NCI-H524 treated with DMSO at 0.1 percent for 48 hours (cell line): ENCODE measurements around the gene ENTR1.

Experiments
- DNase-seq: peaks from one replicate; lab custom pipeline; 2025; lab: John Stamatoyannopoulos, UW

The ENTR1 gene

GRCh38 chr9:136397643-136398042, 12.8 kb downstream of the ENTR1 start:
- DNase-seq: no peak

- no peak for DNase-seq
Observed at GRCh38 chr9:136396219-136396515, 14.2 kb downstream of the ENTR1 start.

GRCh38 chr9:136395345-136396218, 14.8 kb downstream of the ENTR1 start:
- DNase-seq: no peak

- DNase-seq: no peak
Observed at GRCh38 chr9:136395020-136395340, 15.4 kb downstream of the ENTR1 start.

- DNase-seq: no peak
Observed at GRCh38 chr9:136394312-136395019, 15.9 kb downstream of the ENTR1 start.

- no peak for DNase-seq
Observed at GRCh38 chr9:136393531-136393930, 16.9 kb downstream of the ENTR1 start.

GRCh38 chr9:136392538-136393449, 17.6 kb downstream of the ENTR1 start:
- no peak for DNase-seq

- DNase-seq: no peak
Observed at GRCh38 chr9:136391737-136392537, 18.5 kb downstream of the ENTR1 start.

- no peak for DNase-seq
Observed at GRCh38 chr9:136389396-136389795, 21.0 kb downstream of the ENTR1 start.

GRCh38 chr9:136387217-136387616, 23.2 kb downstream of the ENTR1 start:
- no peak for DNase-seq

GRCh38 chr9:136386018-136386417, 24.4 kb downstream of the ENTR1 start:
- no peak for DNase-seq

- DNase-seq: no peak
Observed at GRCh38 chr9:136385015-136385414, 25.4 kb downstream of the ENTR1 start.

GRCh38 chr9:136383436-136383835, 27.0 kb downstream of the ENTR1 start:
- no peak for DNase-seq

- no peak for DNase-seq
Observed at GRCh38 chr9:136381966-136382513, 28.4 kb downstream of the ENTR1 start.

GRCh38 chr9:136381311-136381710, 29.1 kb downstream of the ENTR1 start:
- no peak for DNase-seq

GRCh38 chr9:136380381-136380780, 30.0 kb downstream of the ENTR1 start:
- DNase-seq: no peak

GRCh38 chr9:136379891-136380290, 30.5 kb downstream of the ENTR1 start:
- no peak for DNase-seq

GRCh38 chr9:136379401-136379800, 31.0 kb downstream of the ENTR1 start:
- DNase-seq: no peak

GRCh38 chr9:136379003-136379287, 31.5 kb downstream of the ENTR1 start:
- no peak for DNase-seq

- DNase-seq: no peak
Observed at GRCh38 chr9:136378170-136379002, 32.0 kb downstream of the ENTR1 start.
